PC-9 (cell line): Measurements from ENCODE around the gene CNGA3.

Source experiments
- EZH2 ChIP-seq: fragments of 200-600 bp; sonication (generic); IDR thresholded peaks from 2 replicates; pipeline ENCODE4 v1.8.0; 2017; ENCODE audit warnings: antibody characterized with exemption, low read depth
- TF ChIP-seq, protein P1 (sequence below): fragments of 200-600 bp; sonication (generic); conservative IDR thresholded peaks from 2 replicates; pipeline ENCODE4 v1.6.1; 2017; ENCODE audit warnings: mixed run types, antibody characterized with exemption, mild to moderate bottlenecking, moderate library complexity

DNA sequence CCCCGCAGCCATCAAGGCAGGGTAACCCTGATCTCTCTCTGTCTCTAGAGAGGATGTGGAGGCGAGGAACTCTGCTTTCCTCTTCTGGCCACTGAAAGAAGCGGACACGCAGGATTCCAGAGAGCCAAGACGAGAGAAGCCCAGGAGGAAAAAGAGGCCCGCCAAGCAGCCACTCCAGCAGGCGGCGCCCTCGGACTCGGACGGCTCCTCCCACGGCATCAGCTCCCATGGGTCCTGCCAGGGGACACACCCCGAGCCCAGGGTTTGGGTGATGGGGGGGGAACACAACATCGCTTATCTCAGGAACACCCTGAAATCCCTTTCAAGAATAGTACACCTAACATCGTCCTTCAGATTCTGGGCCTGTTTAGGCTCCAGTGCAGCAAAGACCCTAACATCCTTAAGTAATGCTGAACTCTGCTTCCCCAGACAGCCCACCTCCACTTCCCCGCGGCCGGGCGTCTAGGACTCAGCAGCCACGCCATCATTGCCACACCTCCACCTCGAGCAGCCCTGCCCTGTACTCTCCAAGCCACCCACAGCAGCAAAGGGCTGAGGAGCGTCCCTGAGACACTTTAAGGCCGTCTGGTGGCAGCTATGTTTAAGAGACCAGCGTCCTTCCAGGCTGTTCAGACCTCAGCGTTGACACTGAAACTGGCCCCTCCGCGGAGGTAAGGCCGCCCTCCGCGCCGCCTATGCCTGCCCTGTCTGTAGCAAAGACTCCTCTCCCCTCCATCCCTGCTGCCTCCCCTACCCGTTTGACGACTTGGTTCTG is 34.3 kb upstream of the CNGA3 start:
- TF ChIP-seq, protein P1, sequence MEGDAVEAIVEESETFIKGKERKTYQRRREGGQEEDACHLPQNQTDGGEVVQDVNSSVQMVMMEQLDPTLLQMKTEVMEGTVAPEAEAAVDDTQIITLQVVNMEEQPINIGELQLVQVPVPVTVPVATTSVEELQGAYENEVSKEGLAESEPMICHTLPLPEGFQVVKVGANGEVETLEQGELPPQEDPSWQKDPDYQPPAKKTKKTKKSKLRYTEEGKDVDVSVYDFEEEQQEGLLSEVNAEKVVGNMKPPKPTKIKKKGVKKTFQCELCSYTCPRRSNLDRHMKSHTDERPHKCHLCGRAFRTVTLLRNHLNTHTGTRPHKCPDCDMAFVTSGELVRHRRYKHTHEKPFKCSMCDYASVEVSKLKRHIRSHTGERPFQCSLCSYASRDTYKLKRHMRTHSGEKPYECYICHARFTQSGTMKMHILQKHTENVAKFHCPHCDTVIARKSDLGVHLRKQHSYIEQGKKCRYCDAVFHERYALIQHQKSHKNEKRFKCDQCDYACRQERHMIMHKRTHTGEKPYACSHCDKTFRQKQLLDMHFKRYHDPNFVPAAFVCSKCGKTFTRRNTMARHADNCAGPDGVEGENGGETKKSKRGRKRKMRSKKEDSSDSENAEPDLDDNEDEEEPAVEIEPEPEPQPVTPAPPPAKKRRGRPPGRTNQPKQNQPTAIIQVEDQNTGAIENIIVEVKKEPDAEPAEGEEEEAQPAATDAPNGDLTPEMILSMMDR = peak; percentile 51
- TF ChIP-seq EZH2 = no peak
